Measurements from ENCODE around the gene CCNY. TPM values are rescaled to one million over a fixed set of nuclear protein-coding genes. Genes with fewer than 3 reads are reported as not detected.
"Not testable (repeated sequence)": the region's sequence is repeated elsewhere in the genome, so short reads cannot be mapped to it uniquely, and the experiment has no call there.

The CCNY gene
- total RNA-seq, 2 donors from 2014 or later, result 54.9 to 60.8 TPM

- DNase-seq (ENCODE audit: low spot score), result no peak
- ATAC-seq, result no peak
- Mint-ChIP-seq H3K36me3 (no peaks in the 10 kb centered on the region), H3K27ac (no peak overlapping the region), H3K4me1 (ENCODE audit: low read depth in 2 of 2) (peaks cover 21 to 35% of the 10 kb centered on the region in 2 donors), H3K9me3 (no peaks in the 10 kb centered on the region), H3K27me3 (no peaks in the 10 kb centered on the region), H3K4me3 (no peak overlapping the region)
Measured at GRCh38 chr10:35507519-35508109, 171.3 kb downstream of the CCNY start.

GRCh38 chr10:35508647-35509046 is 172.3 kb downstream of the CCNY start:
- H3K4me1 Mint-ChIP-seq (ENCODE audit: low read depth in 2 of 2), result peaks cover 21 to 32% of the 10 kb centered on the region in 2 donors
- no peaks in the 10 kb centered on the region for H3K36me3 Mint-ChIP-seq
- H3K4me3 Mint-ChIP-seq, result no peak overlapping the region
- ATAC-seq (no peak), DNase-seq (ENCODE audit: low spot score) (no peak)
- no peaks in the 10 kb centered on the region for H3K9me3 Mint-ChIP-seq
- no peak overlapping the region for H3K27ac Mint-ChIP-seq
- H3K27me3 Mint-ChIP-seq, result no peaks in the 10 kb centered on the region

GRCh38 chr10:35510891-35511290 is 174.6 kb downstream of the CCNY start:
- Mint-ChIP-seq H3K36me3 (no peaks in the 10 kb centered on the region), H3K27me3 (no peaks in the 10 kb centered on the region), H3K27ac (no peak overlapping the region), H3K4me1 (ENCODE audit: low read depth in 2 of 2) (peaks cover 21 to 32% of the 10 kb centered on the region in 2 donors), H3K9me3 (no peaks in the 10 kb centered on the region), H3K4me3 (no peak overlapping the region)
- ATAC-seq, result no peak
- no peak for DNase-seq (ENCODE audit: low spot score)

- H3K27me3 Mint-ChIP-seq, result no peaks in the 10 kb centered on the region
- no peaks in the 10 kb centered on the region for H3K9me3 Mint-ChIP-seq
- no peak for DNase-seq (ENCODE audit: low spot score)
- H3K36me3 Mint-ChIP-seq, result no peaks in the 10 kb centered on the region
- no peak for ATAC-seq
- H3K4me1 Mint-ChIP-seq (ENCODE audit: low read depth in 2 of 2), result peaks cover 16 to 28% of the 10 kb centered on the region in 2 donors
- no peak overlapping the region for H3K4me3 Mint-ChIP-seq
- H3K27ac Mint-ChIP-seq, result no peak overlapping the region
Measured at GRCh38 chr10:35511647-35512046, 175.3 kb downstream of the CCNY start.

GRCh38 chr10:35516102-35516670 is 179.9 kb downstream of the CCNY start:
- H3K27me3 Mint-ChIP-seq, result no peaks in the 10 kb centered on the region

GRCh38 chr10:35517431-35518181 is 181.3 kb downstream of the CCNY start:
- DNase-seq (ENCODE audit: low spot score) (no peak), ATAC-seq (peak; percentile 53 to 62)
- H3K27me3 Mint-ChIP-seq, result no peaks in the 10 kb centered on the region
- H3K36me3 Mint-ChIP-seq, result no peaks in the 10 kb centered on the region
- no peaks in the 10 kb centered on the region for H3K9me3 Mint-ChIP-seq
- peaks cover 2 to 3% of the 10 kb centered on the region in 2 donors for H3K4me1 Mint-ChIP-seq (ENCODE audit: low read depth in 2 of 2)
- H3K27ac Mint-ChIP-seq, result no peak overlapping the region
- no peak overlapping the region for H3K4me3 Mint-ChIP-seq

More at GRCh38 chr10:35516102-35516670, 179.9 kb downstream of the CCNY start:
- Mint-ChIP-seq H3K27ac (no peak overlapping the region), H3K4me3 (no peak overlapping the region), H3K9me3 (no peaks in the 10 kb centered on the region), H3K36me3 (no peaks in the 10 kb centered on the region), H3K4me1 (ENCODE audit: low read depth in 2 of 2) (peaks cover 8 to 15% of the 10 kb centered on the region in 2 donors)
- no peak for DNase-seq (ENCODE audit: low spot score)
- ATAC-seq, result no peak

- H3K27me3 Mint-ChIP-seq; DNase-seq (ENCODE audit: low spot score); H3K4me1 Mint-ChIP-seq (ENCODE audit: low read depth in 2 of 2); H3K36me3 Mint-ChIP-seq; ATAC-seq; H3K27ac Mint-ChIP-seq; H3K4me3 Mint-ChIP-seq; H3K9me3 Mint-ChIP-seq: not testable (repeated sequence)
Measured at GRCh38 chr10:35518187-35518586, 181.9 kb downstream of the CCNY start.

GRCh38 chr10:35520996-35521395 is 184.7 kb downstream of the CCNY start:
- DNase-seq (ENCODE audit: low spot score), result no peak
- peaks cover 0 to 3% of the 10 kb centered on the region in 2 donors for H3K4me1 Mint-ChIP-seq (ENCODE audit: low read depth in 2 of 2)
- no peak overlapping the region for H3K27ac Mint-ChIP-seq
- H3K4me3 Mint-ChIP-seq, result no peak overlapping the region
- no peak for ATAC-seq
- H3K27me3 Mint-ChIP-seq, result no peaks in the 10 kb centered on the region
- no peaks in the 10 kb centered on the region for H3K36me3 Mint-ChIP-seq
- no peaks in the 10 kb centered on the region for H3K9me3 Mint-ChIP-seq

GRCh38 chr10:35523670-35524225 is 187.4 kb downstream of the CCNY start:
- no peak for DNase-seq (ENCODE audit: low spot score)
- H3K27ac Mint-ChIP-seq, result no peak overlapping the region
- ATAC-seq, result no peak
- H3K4me1 Mint-ChIP-seq (ENCODE audit: low read depth in 2 of 2), result peaks cover 0 to 2% of the 10 kb centered on the region in 2 donors
- H3K9me3 Mint-ChIP-seq, result no peaks in the 10 kb centered on the region
- H3K36me3 Mint-ChIP-seq, result no peaks in the 10 kb centered on the region
- no peak overlapping the region for H3K4me3 Mint-ChIP-seq
- no peaks in the 10 kb centered on the region for H3K27me3 Mint-ChIP-seq

- Mint-ChIP-seq H3K4me1 (ENCODE audit: low read depth in 2 of 2) (peaks cover 0 to 7% of the 10 kb centered on the region in 2 donors), H3K36me3 (peaks cover 11% of the 10 kb centered on the region), H3K9me3 (no peaks in the 10 kb centered on the region), H3K27ac (no peak overlapping the region), H3K4me3 (no peak overlapping the region), H3K27me3 (no peaks in the 10 kb centered on the region)
- no peak for ATAC-seq
- no peak for DNase-seq (ENCODE audit: low spot score)
Measured at GRCh38 chr10:35526746-35527145, 190.4 kb downstream of the CCNY start.

GRCh38 chr10:35532141-35532540 is 195.8 kb downstream of the CCNY start:
- no peak overlapping the region for H3K4me3 Mint-ChIP-seq
- peak in 1 of 2 donors; percentile 43 for ATAC-seq
- DNase-seq (ENCODE audit: low spot score), result no peak
- peaks cover 5% of the 10 kb centered on the region for H3K9me3 Mint-ChIP-seq
- H3K27me3 Mint-ChIP-seq, result no peaks in the 10 kb centered on the region
- no peak overlapping the region for H3K27ac Mint-ChIP-seq
- peaks cover 39% of the 10 kb centered on the region for H3K36me3 Mint-ChIP-seq
- peaks cover 6 to 9% of the 10 kb centered on the region in 2 donors for H3K4me1 Mint-ChIP-seq (ENCODE audit: low read depth in 2 of 2)

- H3K27me3 Mint-ChIP-seq, result no peaks in the 10 kb centered on the region
- H3K36me3 Mint-ChIP-seq, result peaks cover 46% of the 10 kb centered on the region
- DNase-seq (ENCODE audit: low spot score), result no peak
- H3K4me1 Mint-ChIP-seq (ENCODE audit: low read depth in 2 of 2), result peaks cover 13 to 14% of the 10 kb centered on the region in 2 donors
- H3K4me3 Mint-ChIP-seq, result no peak overlapping the region
- peaks cover 5% of the 10 kb centered on the region for H3K9me3 Mint-ChIP-seq
- no peak for ATAC-seq
- no peak overlapping the region for H3K27ac Mint-ChIP-seq
Measured at GRCh38 chr10:35533565-35533964, 197.3 kb downstream of the CCNY start.

- Mint-ChIP-seq H3K9me3 (peaks cover 5% of the 10 kb centered on the region), H3K4me1 (ENCODE audit: low read depth in 2 of 2) (peaks cover 13 to 18% of the 10 kb centered on the region in 2 donors), H3K27ac (no peak overlapping the region), H3K27me3 (no peaks in the 10 kb centered on the region), H3K36me3 (peaks cover 43% of the 10 kb centered on the region), H3K4me3 (no peak overlapping the region)
- ATAC-seq (no peak), DNase-seq (ENCODE audit: low spot score) (no peak)
Measured at GRCh38 chr10:35535136-35535535, 198.8 kb downstream of the CCNY start.

- H3K4me3 Mint-ChIP-seq, result no peak overlapping the region
- no peak for ATAC-seq
- H3K27ac Mint-ChIP-seq, result no peak overlapping the region
- no peaks in the 10 kb centered on the region for H3K27me3 Mint-ChIP-seq
- peaks cover 5% of the 10 kb centered on the region for H3K9me3 Mint-ChIP-seq
- DNase-seq (ENCODE audit: low spot score), result no peak
- peaks cover 38% of the 10 kb centered on the region for H3K36me3 Mint-ChIP-seq
- peaks cover 22 to 31% of the 10 kb centered on the region in 2 donors for H3K4me1 Mint-ChIP-seq (ENCODE audit: low read depth in 2 of 2)
Measured at GRCh38 chr10:35536789-35537188, 200.5 kb downstream of the CCNY start.

Measured in natural killer cell treated with Interleukin-12 subunit alpha and Interleukin-12 subunit beta and Interleukin-15 and Interleukin-18, amount 100 ng/mL, for 72 hours (primary cell).